Bronchial smooth muscle cell (primary cell): ENCODE measurements around the gene TMEM81. TPM values are rescaled to one million over a fixed set of nuclear protein-coding genes. Genes with fewer than 3 reads are reported as not detected.

Source experiments
- total RNA-seq: library from RNA; depleted of rRNA; stranded (reverse); fragments of >200 nt; gene quantifications from 2 replicates; pipeline ENCODE4 v1.2.1, GENCODE V29; 2014

The TMEM81 gene
- total RNA-seq, result 0.79 and 1.5 TPM in 2 replicates

GRCh38 chr1:205084360-205084759 lies at the start of gene TMEM81:
TMEM81 (minus strand) TSS chr1:205084460; CDS start chr1:205084320, 140 bp downstream.

GRCh38 chr1:205121660-205122488 lies 37.6 kb upstream of the TMEM81 start, which contains the start of gene RBBP5:
RBBP5 (minus strand) TSS chr1:205121978; CDS start chr1:205121873, 105 bp downstream.

GRCh38 chr1:205042911-205043806 lies 41.1 kb downstream of the TMEM81 start, which contains the start of gene CNTN2:
CNTN2 (plus strand) TSS chr1:205043212; CDS start chr1:205053186, 9,974 bp downstream.

Other genes with a start within 250 kb of the TMEM81 start
- 0.77 and 8.5 TPM in 2 replicates for gene NFASC, start 213.6 kb downstream of the TMEM81 start, total RNA-seq
- not detected in 2 replicates for gene CNTN2, start 41.2 kb downstream of the TMEM81 start, total RNA-seq
- 11.9 and 13.7 TPM in 2 replicates for gene RBBP5, start 37.5 kb upstream of the TMEM81 start, total RNA-seq
- 24.5 and 25.8 TPM in 2 replicates for gene DSTYK, start 127.2 kb upstream of the TMEM81 start, total RNA-seq
- gene TMCC2, start 143.5 kb upstream of the TMEM81 start, total RNA-seq, result 3.0 and 5.4 TPM in 2 replicates
- gene NUAK2, start 237.3 kb upstream of the TMEM81 start, total RNA-seq, result 0.43 and 1.3 TPM in 2 replicates